ENCODE measurements around the gene NPAS3.

NPAS3 gene

DNA sequence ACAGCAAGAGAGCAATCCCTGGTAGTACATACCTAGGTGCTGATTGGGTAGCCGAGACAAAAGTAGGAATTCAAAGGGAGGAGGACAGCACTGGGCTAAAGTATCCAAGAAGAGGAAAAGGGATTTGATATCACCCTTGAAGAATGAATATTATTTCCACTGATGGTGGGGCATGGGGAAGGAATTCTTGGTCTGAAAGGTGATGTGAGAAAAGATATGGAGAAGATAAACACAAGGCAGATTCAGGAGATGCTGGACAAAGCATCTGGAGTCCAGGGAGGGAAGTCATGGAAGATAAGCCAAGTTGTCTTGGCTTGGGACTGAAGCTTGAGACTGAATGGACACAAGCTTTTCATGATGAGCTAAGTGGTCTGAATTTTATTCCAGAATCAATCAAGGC is 818.2 kb downstream of the NPAS3 start:
- no peak for DNase-seq (ENCODE audit: low read depth)

DNA sequence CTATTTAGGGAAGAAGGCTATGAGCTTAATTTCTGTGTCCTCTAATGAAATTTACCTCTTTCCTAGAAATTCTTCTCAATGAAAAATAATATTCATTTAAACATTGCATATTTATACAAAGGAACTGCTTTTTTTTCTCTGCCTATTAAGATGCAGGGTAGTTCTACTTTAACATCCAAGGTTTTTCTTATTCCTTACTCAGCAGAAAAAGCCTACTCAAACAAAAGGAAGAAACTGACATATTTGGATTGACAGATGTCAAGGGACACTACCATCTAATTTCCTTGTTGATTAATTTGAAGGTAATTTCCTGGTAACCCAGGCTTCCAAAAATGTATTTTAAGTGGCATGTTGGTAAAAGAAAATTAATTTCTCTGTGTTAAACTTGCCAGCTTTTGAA is 819.9 kb downstream of the NPAS3 start:
- DNase-seq (ENCODE audit: low read depth) = no peak

DNA sequence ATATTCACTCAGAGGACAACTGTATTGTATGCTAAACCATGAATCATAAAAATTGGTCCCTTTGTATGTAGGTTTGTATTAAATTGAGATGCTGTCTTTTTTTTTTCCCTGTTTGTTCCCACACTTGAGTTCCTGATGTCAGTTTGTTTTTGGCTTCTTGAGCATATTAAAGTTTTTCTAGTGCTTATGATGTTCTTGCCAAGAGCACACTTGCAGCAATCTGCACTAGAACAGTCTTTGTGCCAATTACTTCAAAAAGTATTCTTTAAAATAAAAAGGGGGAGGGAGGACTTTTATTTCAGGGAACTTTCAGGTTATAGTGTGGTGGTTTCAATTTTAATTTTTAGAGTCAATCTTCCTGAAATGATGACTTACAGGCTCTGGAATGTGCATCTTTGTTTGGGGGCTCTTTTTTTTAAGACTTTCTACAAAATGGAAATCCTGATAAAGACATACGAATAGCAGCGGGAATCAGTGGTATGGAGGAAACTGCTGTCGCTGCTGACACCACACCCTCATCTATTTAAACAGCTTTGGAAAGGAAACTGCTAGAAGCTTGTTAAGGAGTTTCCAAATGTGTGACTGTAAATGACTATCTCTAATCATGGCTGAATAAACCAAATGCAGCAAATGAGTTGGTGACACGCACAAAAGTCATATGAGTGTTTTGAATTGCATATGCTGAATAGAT is 823.6 kb downstream of the NPAS3 start:
- no peak for DNase-seq (ENCODE audit: low read depth)

DNA sequence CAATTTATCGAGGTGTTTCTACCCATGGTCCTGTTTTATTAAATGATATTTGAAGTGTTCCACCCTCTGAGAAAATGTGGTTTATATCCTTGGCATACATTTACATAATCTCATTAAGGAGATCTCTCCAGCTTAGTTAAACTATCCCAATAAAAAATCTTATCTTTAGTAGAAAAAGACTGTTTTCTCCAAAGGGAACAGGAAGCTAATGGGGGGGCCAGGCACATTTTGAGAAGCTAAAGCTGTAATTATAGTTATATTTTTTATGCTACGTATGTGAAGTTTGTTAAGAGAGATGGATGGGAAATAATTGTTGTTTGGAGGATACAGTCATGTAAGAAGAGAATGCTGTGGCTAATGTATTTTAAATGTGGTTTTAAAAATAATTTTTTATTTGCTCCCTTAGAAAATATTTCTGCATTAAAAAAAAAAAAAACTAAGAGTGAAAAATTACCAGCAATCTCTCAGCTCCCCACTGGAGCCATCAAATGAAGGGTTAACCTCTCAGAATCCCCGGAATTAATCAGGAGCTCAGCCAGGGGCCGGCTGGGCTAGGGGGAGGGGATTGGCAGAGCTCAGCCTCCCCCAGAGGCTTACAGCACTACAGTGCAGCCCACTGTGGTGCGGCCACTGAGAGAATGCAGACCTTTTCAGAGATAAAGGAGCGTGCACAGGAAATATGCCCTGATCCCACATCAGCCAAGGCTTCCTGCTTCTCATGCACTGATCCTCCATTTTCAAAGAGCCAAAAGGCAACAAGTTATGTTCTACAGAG is 826.4 kb downstream of the NPAS3 start:
- DNase-seq (ENCODE audit: low read depth) = no peak

DNA sequence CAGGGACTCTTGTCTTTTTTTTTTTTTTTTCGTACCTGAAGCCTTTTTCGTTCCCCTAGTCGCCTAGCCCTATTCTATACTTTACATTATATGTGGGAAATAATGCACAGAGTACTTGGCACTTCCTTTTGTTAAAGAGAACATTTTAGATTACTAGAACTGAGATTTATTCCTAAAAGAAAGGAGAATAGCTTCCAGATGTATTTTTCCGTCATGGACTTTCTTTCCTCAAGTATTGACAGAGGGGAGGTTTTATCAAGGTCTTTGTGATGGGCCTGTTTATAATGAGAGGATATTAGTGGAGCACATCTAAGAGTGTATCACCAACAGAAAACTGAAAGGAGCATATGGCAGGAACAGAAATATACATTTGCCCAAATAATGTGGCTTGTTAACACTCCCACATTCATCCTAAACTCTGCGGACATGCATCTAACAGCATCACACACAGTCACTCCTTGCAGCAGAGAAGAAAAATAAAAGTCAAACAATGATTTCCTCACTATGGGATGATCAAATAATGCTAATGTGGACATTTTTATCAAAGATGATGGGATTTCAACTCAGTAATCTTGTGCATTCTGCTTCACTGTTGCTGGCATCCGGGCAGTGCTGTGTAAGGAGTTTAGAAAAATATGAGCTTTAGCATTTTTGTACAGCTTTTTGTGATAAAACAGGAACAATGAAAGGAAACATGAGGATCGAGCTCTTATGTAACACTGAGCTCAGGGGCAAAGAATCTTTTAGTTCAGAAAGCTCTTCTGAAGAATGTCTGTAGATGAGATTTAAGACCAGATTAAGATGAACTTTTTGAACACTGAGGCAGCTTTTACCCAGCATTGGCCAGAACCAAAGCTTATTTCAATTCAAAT is 829.1 kb downstream of the NPAS3 start:
- DNase-seq (ENCODE audit: low read depth) = no peak

DNA sequence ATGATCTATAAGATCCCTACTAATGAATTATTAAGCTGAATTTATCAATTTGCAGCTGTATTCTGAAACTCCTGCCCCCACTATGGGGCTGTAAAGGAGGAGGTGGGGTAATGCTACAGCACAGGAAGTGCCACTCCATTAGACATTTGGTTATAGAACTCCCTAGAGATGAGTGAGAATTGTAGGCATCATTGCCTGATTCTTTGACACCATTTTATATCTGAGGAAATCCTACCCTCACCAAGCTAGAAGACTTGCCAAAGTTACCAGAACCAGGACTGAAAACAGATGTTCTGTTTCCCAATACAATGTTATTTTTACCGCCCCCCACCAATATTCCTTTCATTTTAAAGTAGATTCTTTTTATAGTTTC is 829.8 kb downstream of the NPAS3 start:
- DNase-seq (ENCODE audit: low read depth) = no peak

DNA sequence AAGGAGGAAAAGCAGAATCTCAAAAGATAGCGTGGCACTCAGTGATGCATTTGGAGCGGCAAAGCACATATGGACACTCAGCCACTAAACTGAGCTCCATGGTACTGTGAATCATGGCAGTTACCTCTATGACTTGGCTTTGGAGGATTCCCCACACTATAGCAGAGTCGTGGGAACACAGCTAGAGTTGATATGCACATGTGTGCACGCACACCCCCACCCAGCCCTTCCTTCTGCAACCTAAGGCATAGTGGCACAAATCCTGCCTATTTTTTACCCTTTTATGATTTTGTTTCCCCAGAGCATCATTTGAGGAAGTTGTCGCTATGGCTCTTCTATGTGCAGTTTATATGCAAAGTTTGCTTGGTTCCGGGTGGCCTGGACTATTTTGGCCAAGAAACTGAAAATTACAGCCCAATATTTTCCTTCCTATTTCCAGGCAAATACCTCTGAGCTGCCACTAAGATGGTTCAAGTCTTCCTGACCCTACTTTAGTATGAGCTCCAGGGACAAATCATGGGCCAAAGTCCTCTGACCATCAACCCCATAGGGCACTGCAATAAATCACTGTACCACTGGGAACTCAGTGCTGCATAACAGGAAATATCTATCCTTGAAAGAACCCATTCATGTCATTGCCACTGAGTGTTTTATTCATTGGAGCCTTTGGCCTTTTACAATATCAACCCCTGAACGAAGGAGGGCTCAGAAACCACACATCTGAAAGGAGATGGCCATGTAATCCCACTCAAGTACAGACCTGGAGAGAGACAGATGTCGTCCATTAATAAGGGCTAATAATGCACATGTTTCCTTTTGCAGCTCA is 834.7 kb downstream of the NPAS3 start:
- no peak for DNase-seq (ENCODE audit: low read depth)

DNA sequence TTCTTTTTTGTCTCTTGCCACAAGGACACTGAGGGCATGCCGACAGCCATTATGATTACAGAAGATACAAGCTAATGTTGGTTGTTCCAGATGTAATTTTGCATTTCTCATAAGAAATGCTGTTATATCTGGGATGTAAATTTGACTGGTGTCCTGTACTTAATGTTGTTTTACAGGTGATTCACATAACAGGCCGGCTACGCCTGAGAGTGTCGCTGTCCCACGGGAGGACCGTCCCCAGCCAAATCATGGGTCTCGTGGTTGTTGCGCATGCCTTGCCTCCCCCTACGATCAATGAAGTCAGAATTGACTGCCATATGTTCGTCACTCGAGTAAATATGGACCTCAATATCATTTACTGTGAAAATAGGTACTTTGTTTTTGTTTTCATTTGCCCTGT is 835.5 kb downstream of the NPAS3 start:
- no peak for DNase-seq (ENCODE audit: low read depth)

DNA sequence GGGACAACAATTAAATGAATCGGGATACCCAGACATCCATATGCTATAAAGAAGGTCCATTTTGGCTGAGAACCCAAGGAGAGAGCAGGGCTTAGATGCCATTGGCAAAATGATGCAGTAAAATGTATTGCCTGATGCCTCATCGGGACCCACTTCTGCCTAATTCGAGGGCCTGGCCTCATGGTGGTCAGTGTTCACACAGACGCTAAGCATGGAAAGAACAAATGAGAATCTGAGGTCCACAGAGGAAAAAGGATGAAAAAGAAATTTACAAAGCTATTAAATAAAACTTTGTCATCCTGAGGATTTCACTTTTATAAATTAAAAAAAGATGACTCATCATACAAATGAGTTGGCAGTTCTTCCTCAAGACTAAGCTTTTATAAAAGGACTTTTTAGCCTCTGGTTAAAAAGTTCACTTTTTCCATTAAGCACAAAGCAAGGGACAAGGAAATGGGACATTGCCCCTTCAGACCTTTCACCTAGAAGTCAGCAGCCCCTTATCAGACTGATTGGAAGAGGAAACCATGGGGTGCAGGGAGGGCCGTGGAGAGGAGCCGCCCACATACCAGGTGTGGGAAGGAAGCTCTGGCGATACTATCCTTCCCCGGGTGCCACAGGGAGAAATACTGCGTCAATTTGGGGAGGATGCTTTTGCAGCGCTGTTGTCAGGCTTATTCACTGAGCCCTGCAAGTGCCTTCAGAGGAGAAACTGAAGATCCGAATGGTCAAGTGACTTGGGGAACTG is 836.2 kb downstream of the NPAS3 start:
- no peak for DNase-seq (ENCODE audit: low read depth)

DNA sequence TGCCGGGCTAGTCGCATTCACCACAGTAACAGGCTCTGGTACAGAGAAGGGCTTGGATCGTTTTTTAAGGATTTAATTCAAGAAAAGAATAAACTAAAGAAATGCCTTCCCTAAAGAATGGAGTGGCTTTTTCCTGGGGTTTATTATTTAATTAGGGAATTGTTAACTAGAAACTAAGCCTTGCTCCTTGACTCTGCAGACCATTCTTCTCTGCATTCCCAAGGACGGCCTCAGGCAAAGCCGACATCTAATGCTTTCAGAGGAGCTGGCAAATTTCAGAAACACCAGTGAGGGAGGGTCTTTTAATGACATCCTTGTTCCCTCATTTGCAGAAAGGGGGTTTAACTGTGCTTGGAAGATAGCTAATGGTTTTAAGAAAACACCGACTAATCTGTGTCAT is 838.2 kb downstream of the NPAS3 start:
- DNase-seq (ENCODE audit: low read depth) = no peak

DNA sequence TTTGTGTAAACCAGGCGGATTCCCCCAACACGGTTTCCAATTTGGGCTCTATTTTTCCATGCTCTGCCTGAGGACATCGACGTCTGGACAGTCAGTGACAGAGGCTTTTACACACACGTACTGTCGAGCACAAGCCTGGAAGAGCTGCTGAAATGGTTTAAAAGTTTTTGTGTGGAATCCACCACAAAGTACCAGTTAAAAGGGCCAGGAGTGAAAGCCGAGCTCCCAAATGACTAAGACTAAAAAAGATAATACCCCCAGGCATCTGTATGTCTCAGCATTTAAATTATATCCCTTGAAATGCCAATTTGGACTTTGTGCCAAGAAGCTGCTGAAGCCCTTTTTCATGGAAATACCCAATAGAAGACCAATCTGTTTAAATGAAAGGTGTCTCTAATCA is 839.0 kb downstream of the NPAS3 start:
- no peak for DNase-seq (ENCODE audit: low read depth)

DNA sequence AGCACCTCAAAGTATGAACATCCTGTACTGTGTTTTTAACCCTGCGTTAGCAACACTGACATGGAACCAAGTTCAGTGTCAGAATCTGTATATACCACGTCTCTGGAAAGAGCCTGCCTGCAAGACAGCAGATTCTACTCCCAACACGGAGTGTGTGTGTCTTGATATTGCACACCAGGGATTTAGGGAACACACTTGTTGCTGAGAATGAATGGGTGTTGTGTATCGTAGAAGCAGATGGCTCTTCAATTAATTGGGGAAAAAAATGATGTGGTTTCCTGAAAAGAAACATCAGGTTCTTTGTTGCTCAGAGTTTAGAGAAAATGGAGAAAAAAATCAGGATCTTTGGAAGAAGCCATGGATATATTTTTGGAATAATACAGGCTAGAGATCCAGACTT is 841.4 kb downstream of the NPAS3 start:
- no peak for DNase-seq (ENCODE audit: low read depth)

DNA sequence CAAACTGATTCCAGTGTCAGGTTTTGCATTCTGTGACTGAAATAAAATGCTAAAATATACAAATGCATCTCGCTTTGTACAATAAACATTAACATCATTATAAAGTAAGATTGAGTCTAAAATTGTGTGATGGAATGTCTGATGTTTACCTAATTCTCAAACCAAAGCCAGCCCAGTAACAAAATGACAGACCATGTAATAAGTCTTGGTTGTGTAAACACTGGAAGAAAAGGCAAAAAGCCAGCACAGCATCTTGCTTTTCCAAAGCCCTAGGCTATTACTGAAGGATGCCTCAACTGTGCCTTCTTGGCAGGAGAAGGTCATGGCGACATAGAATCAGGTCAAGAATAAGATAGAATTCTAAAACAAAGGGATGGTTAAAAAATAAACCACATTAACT is 842.6 kb downstream of the NPAS3 start:
- DNase-seq (ENCODE audit: low read depth) = no peak

DNA sequence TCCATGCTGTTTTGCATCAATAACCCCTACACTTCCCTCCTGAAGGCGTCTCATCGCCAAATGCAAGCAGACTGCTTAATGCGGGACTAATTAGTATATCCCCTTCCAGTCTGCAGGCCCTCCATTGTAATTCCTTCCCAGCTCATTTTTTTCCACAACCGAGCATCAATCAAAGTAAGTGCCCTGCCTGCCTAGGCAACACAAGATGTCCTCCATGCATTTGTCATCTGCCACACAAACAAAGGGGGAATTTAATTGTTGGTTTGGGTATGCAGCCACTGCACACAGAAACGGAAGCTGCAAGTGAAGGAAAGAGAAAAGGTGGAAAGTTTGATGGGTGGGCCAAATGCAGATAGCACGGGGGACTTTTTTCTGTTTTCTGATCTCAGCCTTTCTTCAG is 844.2 kb downstream of the NPAS3 start:
- DNase-seq (ENCODE audit: low read depth) = no peak

DNA sequence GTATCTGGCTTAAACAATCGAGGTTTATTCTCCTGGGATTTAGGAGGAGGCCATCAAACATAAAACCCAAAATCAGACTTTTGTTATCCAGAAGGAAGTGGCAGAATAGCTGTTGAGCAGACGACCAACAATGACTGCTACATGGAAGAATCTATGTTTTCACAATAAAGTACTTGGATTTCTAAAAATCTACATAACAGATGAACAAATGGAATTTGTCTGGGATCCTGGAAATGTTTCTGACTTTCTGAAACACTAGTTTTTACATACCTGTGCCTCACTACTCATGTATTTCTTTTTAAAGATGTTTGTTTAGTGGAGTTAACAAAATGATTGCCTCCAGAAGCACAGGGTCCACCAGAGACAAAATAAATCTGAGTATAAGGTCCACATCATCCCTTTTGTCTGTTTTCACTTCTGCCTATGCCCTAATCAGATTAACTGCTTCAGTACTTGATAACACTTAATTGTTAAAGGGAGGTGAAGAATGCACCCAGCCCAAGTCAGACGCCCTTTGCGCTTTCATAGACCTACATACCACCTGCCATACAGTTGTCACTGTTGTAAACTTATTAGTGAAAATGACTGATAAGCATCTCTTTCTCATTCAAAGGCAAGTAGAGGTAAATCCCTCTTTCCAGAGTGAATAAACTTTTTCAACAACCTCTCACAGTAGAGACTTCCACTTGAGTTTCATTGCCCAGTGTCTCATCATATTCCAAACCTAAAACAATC is 847.6 kb downstream of the NPAS3 start:
- no peak for DNase-seq (ENCODE audit: low read depth)

DNA sequence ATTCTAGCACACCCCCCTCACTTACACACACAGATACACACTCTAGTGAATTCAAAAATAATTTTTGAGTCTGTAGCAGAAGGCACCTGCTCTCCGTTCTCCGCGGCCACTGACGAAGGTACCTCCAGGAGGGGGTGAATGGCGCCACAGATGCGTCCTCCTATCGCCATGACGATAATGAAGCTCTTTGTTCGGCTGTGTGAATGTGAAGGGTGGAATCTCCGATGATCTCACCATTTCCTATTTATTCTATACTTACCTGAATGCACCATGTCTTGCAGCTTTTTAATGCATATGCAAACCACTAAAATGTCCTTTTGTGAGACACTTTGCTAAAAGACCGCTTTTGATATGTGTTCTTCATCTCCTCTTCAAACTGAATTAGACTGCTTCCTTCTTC is 849.5 kb downstream of the NPAS3 start:
- DNase-seq (ENCODE audit: low read depth) = no peak

DNA sequence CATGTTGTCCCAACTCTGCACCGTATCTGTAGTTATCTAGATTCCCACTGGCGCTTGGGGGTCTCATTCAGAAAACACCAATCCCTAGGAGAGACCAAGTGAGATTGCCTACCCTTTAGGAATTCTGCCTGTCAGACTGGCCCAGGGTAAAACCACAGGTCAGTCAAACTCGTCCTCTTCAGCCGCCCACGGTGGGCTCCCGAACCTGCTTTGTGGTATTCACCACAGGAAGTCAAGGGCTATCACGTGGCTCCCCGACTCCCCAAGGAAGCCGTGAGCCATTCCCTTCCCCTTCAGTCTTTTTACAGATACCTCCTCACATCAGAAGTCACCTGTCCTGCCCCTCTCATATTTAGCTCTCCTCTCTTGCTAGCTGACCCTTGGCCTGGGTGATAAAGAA is 852.3 kb downstream of the NPAS3 start:
- no peak for DNase-seq (ENCODE audit: low read depth)

DNA sequence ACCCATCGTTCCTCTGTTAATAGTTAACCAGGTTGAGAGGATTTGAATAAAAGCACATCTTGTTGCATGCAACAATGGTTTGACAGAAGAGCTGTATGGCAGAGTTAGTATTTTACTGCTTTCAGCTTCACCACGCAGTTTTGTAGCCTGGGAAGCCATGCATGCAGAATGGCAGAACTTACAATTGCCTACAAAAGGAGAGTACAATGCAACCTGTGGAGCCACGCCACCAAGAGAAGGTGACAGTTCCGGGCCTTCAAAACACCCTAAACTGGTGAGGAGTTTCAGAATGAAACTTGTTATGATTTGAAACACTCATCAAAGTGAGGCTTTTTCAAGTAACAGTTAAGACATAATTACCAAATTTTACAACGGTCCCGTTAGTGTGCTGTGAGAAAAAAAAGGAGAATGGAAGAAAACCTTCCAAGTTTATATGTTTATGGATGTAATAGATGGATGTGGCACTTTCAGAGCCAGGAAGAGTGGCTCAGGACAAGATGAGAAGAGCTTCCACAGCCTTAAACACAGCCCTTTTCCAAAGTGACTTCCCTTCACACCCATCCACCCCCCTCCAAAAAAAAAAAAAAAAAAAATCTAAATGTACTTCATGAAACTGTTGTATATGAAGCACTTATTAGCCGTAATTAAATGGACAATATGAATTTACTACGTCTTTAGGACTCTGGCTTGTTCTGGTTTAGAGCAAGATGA is 853.5 kb downstream of the NPAS3 start:
- DNase-seq (ENCODE audit: low read depth) = no peak

DNA sequence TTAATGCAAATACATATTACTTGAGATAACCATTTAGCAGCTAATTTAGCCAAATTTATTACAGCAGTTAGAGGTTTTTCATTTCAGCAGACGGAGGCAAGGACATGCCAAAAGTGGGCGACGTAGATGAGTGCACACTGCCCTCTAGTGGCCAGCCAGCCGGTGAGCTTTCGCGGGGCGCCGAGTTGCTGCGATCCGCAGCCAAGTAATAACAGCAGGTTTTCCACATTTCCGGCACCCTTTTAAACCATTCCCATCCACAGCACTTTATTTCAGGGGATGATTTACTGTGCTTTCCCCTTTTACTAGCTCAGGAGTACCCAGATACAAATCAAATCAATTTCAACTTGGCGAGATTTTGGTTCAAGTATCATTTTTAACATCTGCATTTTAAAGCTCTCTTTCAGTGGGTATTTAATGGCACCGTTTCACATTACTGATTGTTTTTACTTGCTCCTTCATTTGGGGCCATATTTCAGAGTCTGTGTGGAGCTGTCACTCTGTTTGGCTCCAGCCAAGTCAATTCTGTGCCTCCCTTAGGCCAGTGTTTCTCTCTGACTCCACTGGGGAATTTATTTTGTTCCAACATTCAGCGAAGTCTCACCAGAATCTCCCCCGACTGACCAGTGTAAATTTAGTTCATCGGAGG is 854.2 kb downstream of the NPAS3 start:
- peak; percentile 57 for DNase-seq (ENCODE audit: low read depth)
